ENCODE data around the gene DUSP7. TPM values are rescaled to one million over a fixed set of nuclear protein-coding genes. Genes with fewer than 3 reads are reported as not detected.

The DUSP7 gene
- total RNA-seq, 1 experiment from 2014 or later = 9.9 TPM

GRCh38 chr3:52017586-52017985, 38.8 kb downstream of the DUSP7 start:
- Mint-ChIP-seq H3K9me3 (ENCODE audit: unreplicated experiment) (no peaks in the 10 kb centered on the region), H3K36me3 (ENCODE audit: insufficient read depth, unreplicated experiment) (no peaks in the 10 kb centered on the region), H3K4me3 (ENCODE audit: unreplicated experiment) (no peak overlapping the region), H3K27me3 (ENCODE audit: insufficient read depth, unreplicated experiment) (no peaks in the 10 kb centered on the region), H3K27ac (ENCODE audit: unreplicated experiment) (no peak overlapping the region), H3K4me1 (ENCODE audit: low read depth, unreplicated experiment) (no peaks in the 10 kb centered on the region)
- intact Hi-C loops (cut with micrococcal nuclease; ENCODE audit: unreplicated experiment) = no loop called here
- DNase-seq = no peak
- POLR2A ChIA-PET = no interaction called here
- H3K4me1 ChIP-seq = no peaks in the 10 kb centered on the region
- TF ChIP-seq CTCF (IDR thresholded peaks at IDR 0.05; ENCODE audit: insufficient read depth in 1 of 2, low read depth in 1 of 2, low read length in 1 of 2, severe bottlenecking in 1 of 2, unreplicated experiment in 1 of 2) = no peak
- no peaks in the 10 kb centered on the region for H3K36me3 ChIP-seq (ENCODE audit: control insufficient read depth, insufficient read depth, low read length)
- no peaks in the 10 kb centered on the region for H3K27me3 ChIP-seq (replicated peaks; ENCODE audit: control insufficient read depth, insufficient read depth, low read length)
- CTCF ChIA-PET = no interaction called here
- no peaks in the 10 kb centered on the region for H3K9me3 ChIP-seq
- H3K4me3 ChIP-seq (ENCODE audit: low read depth, low read length) = no peak overlapping the region
- no TSS peak for BruUV-seq (replicated peaks)

DNA sequence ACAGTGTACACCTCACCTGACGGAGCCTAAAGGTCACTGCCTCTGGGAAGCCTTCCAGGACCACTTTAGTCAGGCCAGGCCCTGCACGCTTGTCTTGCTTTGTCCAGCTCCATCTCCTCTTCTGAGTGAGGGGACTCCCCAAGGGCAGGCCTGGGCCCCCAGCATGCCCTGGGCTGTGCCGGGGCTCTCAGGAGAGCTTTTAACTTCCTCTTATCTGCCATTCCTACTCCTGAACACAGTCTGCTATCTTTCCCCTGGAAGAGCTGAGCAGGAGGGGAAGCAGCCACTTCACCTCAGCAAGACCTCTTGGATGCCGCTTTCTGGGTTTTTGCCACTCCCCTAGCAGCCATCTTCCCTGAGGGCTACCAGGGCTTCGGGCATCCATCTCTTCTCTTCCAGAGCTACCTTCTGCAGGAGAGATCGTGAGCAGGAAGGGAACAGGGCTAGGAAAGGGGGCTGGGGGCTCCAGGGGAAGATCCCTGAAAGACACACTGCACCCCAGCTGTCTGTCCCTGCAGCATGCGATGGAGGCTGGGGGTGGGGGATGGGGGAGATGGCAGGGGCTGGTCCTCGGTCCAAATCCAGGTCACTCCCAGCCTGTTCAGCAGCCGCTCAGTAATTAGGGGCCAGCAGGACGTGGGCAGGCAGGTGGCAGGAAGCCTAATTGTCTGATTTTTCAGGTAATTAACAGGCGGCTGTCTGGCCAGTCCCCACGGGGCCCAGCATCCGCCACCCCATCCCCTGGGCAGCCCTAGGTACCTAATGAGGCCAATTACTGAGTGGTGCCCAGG, 40.7 kb downstream of the DUSP7 start:
- H3K4me3 Mint-ChIP-seq (ENCODE audit: unreplicated experiment) = no peak overlapping the region
- H3K27me3 Mint-ChIP-seq (ENCODE audit: insufficient read depth, unreplicated experiment) = no peaks in the 10 kb centered on the region
- POLR2A ChIA-PET = no interaction called here
- H3K4me1 Mint-ChIP-seq (ENCODE audit: low read depth, unreplicated experiment) = no peaks in the 10 kb centered on the region
- no peak for DNase-seq
- Histone ChIP-seq H3K9me3 (no peaks in the 10 kb centered on the region), H3K36me3 (ENCODE audit: control insufficient read depth, insufficient read depth, low read length) (no peaks in the 10 kb centered on the region), H3K27me3 (replicated peaks; ENCODE audit: control insufficient read depth, insufficient read depth, low read length) (no peaks in the 10 kb centered on the region), H3K4me3 (ENCODE audit: low read depth, low read length) (no peak overlapping the region), H3K4me1 (no peaks in the 10 kb centered on the region)
- H3K27ac Mint-ChIP-seq (ENCODE audit: unreplicated experiment) = no peak overlapping the region
- CTCF ChIA-PET = interaction anchor here (2.0 kb wide), 1 partner anchor 18 kb away, joined by 4 read pairs; no protein-coding TSS in a partner anchor
- no peak for TF ChIP-seq CTCF (IDR thresholded peaks at IDR 0.05; ENCODE audit: insufficient read depth in 1 of 2, low read depth in 1 of 2, low read length in 1 of 2, severe bottlenecking in 1 of 2, unreplicated experiment in 1 of 2)
- no peaks in the 10 kb centered on the region for H3K36me3 Mint-ChIP-seq (ENCODE audit: insufficient read depth, unreplicated experiment)
- H3K9me3 Mint-ChIP-seq (ENCODE audit: unreplicated experiment) = no peaks in the 10 kb centered on the region
- no TSS peak for BruUV-seq (replicated peaks)
- intact Hi-C loops (cut with micrococcal nuclease; ENCODE audit: unreplicated experiment) = no loop called here

GRCh38 chr3:52014613-52015012, 41.8 kb downstream of the DUSP7 start:
- H3K27me3 ChIP-seq (replicated peaks; ENCODE audit: control insufficient read depth, insufficient read depth, low read length) = no peaks in the 10 kb centered on the region
- DNase-seq = peak in 1 of 2 experiments; percentile 34
- H3K27ac Mint-ChIP-seq (ENCODE audit: unreplicated experiment) = no peak overlapping the region
- no peak overlapping the region for H3K4me3 ChIP-seq (ENCODE audit: low read depth, low read length)
- H3K4me1 ChIP-seq = no peaks in the 10 kb centered on the region
- no peaks in the 10 kb centered on the region for H3K9me3 ChIP-seq
- intact Hi-C loops (cut with micrococcal nuclease; ENCODE audit: unreplicated experiment) = no loop called here
- no peaks in the 10 kb centered on the region for H3K36me3 ChIP-seq (ENCODE audit: control insufficient read depth, insufficient read depth, low read length)
- ChIA-PET CTCF (interaction anchor here (0.5 to 2.0 kb wide), 2 partner anchors 17 to 608 kb away, joined by 3 to 4 read pairs; no protein-coding TSS in a partner anchor), POLR2A (no interaction called here)
- no TSS peak for BruUV-seq (replicated peaks)
- no peaks in the 10 kb centered on the region for H3K27me3 Mint-ChIP-seq (ENCODE audit: insufficient read depth, unreplicated experiment)
- H3K4me1 Mint-ChIP-seq (ENCODE audit: low read depth, unreplicated experiment) = no peaks in the 10 kb centered on the region
- no peaks in the 10 kb centered on the region for H3K36me3 Mint-ChIP-seq (ENCODE audit: insufficient read depth, unreplicated experiment)
- peak; percentile 24 to 38 for TF ChIP-seq CTCF (IDR thresholded peaks at IDR 0.05; ENCODE audit: insufficient read depth in 1 of 2, low read depth in 1 of 2, low read length in 1 of 2, severe bottlenecking in 1 of 2, unreplicated experiment in 1 of 2)
- H3K4me3 Mint-ChIP-seq (ENCODE audit: unreplicated experiment) = no peak overlapping the region
- no peaks in the 10 kb centered on the region for H3K9me3 Mint-ChIP-seq (ENCODE audit: unreplicated experiment)
